A673 (cell line): Measurements from ENCODE around the gene RNPEPL1.
"Not testable (repeated sequence)": the region's sequence is repeated elsewhere in the genome, so short reads cannot be mapped to it uniquely, and the experiment has no call there.

ENCODE experiments used
- CTCF ChIP-seq: fragments of 300-800, 200-600 bp; sonication (generic); conservative IDR thresholded peaks from 2 replicates; pipeline ENCODE4 v1.5.1; 2017; ENCODE audit warnings: low read depth, mild to moderate bottlenecking, antibody characterized with exemption, low read length, moderate library complexity, mixed read lengths
- EZH2 ChIP-seq: fragments of 200-600 bp; sonication (generic); IDR thresholded peaks from 2 replicates; pipeline ENCODE4 v1.6.1; 2017; ENCODE audit warnings: borderline replicate concordance, low read depth, mild to moderate bottlenecking, mixed read lengths, antibody characterized with exemption, low read length; ENCODE audit not compliant: poor library complexity, severe bottlenecking

GRCh38 chr2:240616860-240617666, 48.8 kb downstream of the RNPEPL1 start:
- peak; percentile 15; the same call in 1 of the 2 replicates for TF ChIP-seq CTCF
- not testable (repeated sequence) for TF ChIP-seq EZH2
